Thoracic aorta (tissue), 2 donors: ENCODE measurements around the gene ZDHHC13. TPM values are rescaled to one million over a fixed set of nuclear protein-coding genes. Genes with fewer than 3 reads are reported as not detected.
"Not testable (repeated sequence)": the region's sequence is repeated elsewhere in the genome, so short reads cannot be mapped to it uniquely, and the experiment has no call there.

Experiments
- ATAC-seq: fragments of 150-250 bp; one replicate; pipeline ENCODE4 v1.8.0; 2017; ENCODE audit warnings: low read depth; ENCODE audit not compliant: insufficient number of reproducible peaks, low FRiP score
- DNase-seq: peaks from one replicate; pipeline ENCODE4 v3.0.0-alpha.2; 2020; ENCODE audit warnings: low spot score
- H3K27ac ChIP-seq, 2 donors: fragments of 200-600 bp; sonication (generic); 1 replicate in 1 of 2; 2 replicates in 1 of 2; pipeline ENCODE4 v1.5.1; 2016; ENCODE audit warnings: mild to moderate bottlenecking in 2 of 2, moderate library complexity in 2 of 2
- H3K27me3 ChIP-seq: fragments of 200-600 bp; sonication (generic); replicated peaks from 2 replicates; pipeline ENCODE4 v1.6.0; 2016; ENCODE audit warnings: mild to moderate bottlenecking; ENCODE audit not compliant: insufficient read depth
- H3K36me3 ChIP-seq: fragments of 200-600 bp; sonication (generic); one replicate; pipeline ENCODE4 v1.5.1; 2016
- H3K4me1 ChIP-seq, 2 donors: fragments of 200-600 bp; sonication (generic); 1 replicate in 1 of 2; 2 replicates in 1 of 2; pipeline versions ENCODE4 v1.5.1 to v1.6.0; 2016; ENCODE audit warnings: low read depth in 2 of 2, mild to moderate bottlenecking in 1 of 2; ENCODE audit not compliant: control insufficient read depth in 1 of 2
- H3K4me3 ChIP-seq: fragments of 200-600 bp; sonication (generic); 2 replicates; pipeline ENCODE4 v1.5.1; 2016; ENCODE audit warnings: mild to moderate bottlenecking
- H3K9me3 ChIP-seq: fragments of 200-600 bp; sonication (generic); 2 replicates; pipeline ENCODE4 v1.5.1; 2016
- total RNA-seq, 2 donors: library from RNA; depleted of rRNA; stranded (reverse); fragments of >200 nt; gene quantifications; one replicate each; pipeline versions ENCODE4 v1.1.0 to v1.2.3, GENCODE V29; 2016
- TF ChIP-seq, protein P1 (sequence below): fragments of 200-600 bp; sonication (generic); IDR thresholded peaks from one replicate; pipeline ENCODE4 v1.5.1; 2019; ENCODE audit warnings: antibody characterized with exemption

The ZDHHC13 gene
- total RNA-seq, 2 donors from 2014 or later: 11.9 to 12.6 TPM

- Histone ChIP-seq H3K4me3 (no peak overlapping the region), H3K36me3 (no peaks in the 10 kb centered on the region), H3K27ac (no peak overlapping the region), H3K4me1 (peaks cover 4 to 10% of the 10 kb centered on the region in 2 donors), H3K27me3 (no peaks in the 10 kb centered on the region), H3K9me3 (no peaks in the 10 kb centered on the region)
- no peak for ATAC-seq
- DNase-seq: no peak
- TF ChIP-seq, protein P1, sequence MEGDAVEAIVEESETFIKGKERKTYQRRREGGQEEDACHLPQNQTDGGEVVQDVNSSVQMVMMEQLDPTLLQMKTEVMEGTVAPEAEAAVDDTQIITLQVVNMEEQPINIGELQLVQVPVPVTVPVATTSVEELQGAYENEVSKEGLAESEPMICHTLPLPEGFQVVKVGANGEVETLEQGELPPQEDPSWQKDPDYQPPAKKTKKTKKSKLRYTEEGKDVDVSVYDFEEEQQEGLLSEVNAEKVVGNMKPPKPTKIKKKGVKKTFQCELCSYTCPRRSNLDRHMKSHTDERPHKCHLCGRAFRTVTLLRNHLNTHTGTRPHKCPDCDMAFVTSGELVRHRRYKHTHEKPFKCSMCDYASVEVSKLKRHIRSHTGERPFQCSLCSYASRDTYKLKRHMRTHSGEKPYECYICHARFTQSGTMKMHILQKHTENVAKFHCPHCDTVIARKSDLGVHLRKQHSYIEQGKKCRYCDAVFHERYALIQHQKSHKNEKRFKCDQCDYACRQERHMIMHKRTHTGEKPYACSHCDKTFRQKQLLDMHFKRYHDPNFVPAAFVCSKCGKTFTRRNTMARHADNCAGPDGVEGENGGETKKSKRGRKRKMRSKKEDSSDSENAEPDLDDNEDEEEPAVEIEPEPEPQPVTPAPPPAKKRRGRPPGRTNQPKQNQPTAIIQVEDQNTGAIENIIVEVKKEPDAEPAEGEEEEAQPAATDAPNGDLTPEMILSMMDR: no peak
Observed at GRCh38 chr11:19121646-19122045, 4.7 kb downstream of the ZDHHC13 start.

GRCh38 chr11:19122960-19123615 is 6.1 kb downstream of the ZDHHC13 start:
- no peak for DNase-seq
- no peaks in the 10 kb centered on the region for H3K36me3 ChIP-seq
- no peak for ATAC-seq
- H3K27me3 ChIP-seq: no peaks in the 10 kb centered on the region
- H3K4me3 ChIP-seq: no peak overlapping the region
- H3K4me1 ChIP-seq: peaks cover under 1 to 2% of the 10 kb centered on the region in 2 donors
- TF ChIP-seq, protein P1: no peak
- H3K27ac ChIP-seq: no peak overlapping the region
- no peaks in the 10 kb centered on the region for H3K9me3 ChIP-seq

- DNase-seq, H3K9me3 ChIP-seq, H3K4me1 ChIP-seq, ATAC-seq, H3K36me3 ChIP-seq, H3K27me3 ChIP-seq, H3K4me3 ChIP-seq, H3K27ac ChIP-seq: not testable (repeated sequence)
Observed at GRCh38 chr11:19126562-19127325, 9.8 kb downstream of the ZDHHC13 start.

GRCh38 chr11:19134004-19134403 is 17.0 kb downstream of the ZDHHC13 start:
- TF ChIP-seq, protein P1: no peak
- Histone ChIP-seq H3K27ac (no peak overlapping the region), H3K9me3 (peaks cover 4% of the 10 kb centered on the region), H3K4me1 (no peaks in the 10 kb centered on the region), H3K36me3 (peaks cover 3% of the 10 kb centered on the region), H3K4me3 (no peak overlapping the region), H3K27me3 (no peaks in the 10 kb centered on the region)
- no peak for DNase-seq
- ATAC-seq: no peak

DNA sequence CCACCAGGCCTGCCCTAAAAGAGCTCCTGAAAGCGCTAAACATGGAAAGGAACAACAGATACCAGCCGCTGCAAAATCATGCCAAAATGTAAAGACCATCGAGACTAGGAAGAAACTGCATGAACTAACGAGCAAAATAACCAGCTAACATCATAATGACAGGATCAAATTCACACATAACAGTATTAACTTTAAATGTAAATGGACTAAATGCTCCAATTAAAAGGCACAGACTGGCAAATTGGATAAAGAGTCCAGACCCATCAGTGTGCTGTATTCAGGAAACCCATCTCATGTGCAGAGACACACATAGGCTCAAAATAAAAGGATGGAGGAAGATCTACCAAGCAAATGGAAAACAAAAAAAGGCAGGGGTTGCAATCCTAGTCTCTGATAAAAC is 19.9 kb downstream of the ZDHHC13 start:
- not testable (repeated sequence) for H3K4me1 ChIP-seq, H3K27ac ChIP-seq, ATAC-seq, H3K27me3 ChIP-seq, H3K4me3 ChIP-seq, DNase-seq, H3K36me3 ChIP-seq, H3K9me3 ChIP-seq

DNA sequence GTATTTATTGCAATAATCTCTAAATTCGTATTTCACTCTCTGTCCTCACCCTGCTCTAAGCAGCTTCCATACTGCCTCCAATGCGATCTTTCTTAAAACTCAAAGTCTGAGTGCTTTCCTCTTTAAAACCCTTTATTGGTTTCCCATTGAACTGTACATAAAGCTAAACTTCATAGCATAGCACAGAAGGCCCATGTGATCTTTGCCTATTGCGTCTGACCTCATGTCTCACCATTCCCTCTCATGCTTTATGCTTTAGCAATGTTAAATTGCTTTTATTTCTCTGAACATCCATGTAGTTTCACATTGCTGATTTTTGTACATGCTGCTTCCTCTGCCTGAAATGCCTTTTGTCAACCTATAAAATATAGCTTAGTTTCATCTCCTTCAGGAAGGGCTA is 28.4 kb downstream of the ZDHHC13 start:
- Histone ChIP-seq H3K36me3 (peaks cover 8% of the 10 kb centered on the region), H3K9me3 (no peaks in the 10 kb centered on the region), H3K27me3 (no peaks in the 10 kb centered on the region), H3K27ac (no peak overlapping the region), H3K4me1 (no peaks in the 10 kb centered on the region), H3K4me3 (no peak overlapping the region)
- TF ChIP-seq, protein P1: no peak
- no peak for DNase-seq
- no peak for ATAC-seq
